GM12878 (cell line): Measurements from ENCODE around the gene EIF2A.

ENCODE experiments used
- CTCF ChIP-seq, 3 experiments: IDR thresholded peaks in 2 of 3; conservative IDR thresholded peaks in 1 of 3; 2 replicates each; pipeline ENCODE4 v1.5.1; 2011; ENCODE audit warnings: low read depth in 3 of 3, low read length in 3 of 3, mild to moderate bottlenecking in 3 of 3, control low read depth in 2 of 3, moderate library complexity in 2 of 3, inconsistent platforms in 1 of 3, mixed read lengths in 1 of 3; ENCODE audit not compliant: control insufficient read depth in 2 of 3, insufficient read depth in 1 of 3; ENCODE audit errors: extremely low read depth in 1 of 3
- EGR1 ChIP-seq, 2 experiments: IDR thresholded peaks; 1 replicate in 1 of 2; 2 replicates in 1 of 2; pipeline ENCODE4 v1.6.1; 2011 to 2012; ENCODE audit warnings: low read depth in 2 of 2, low read length in 2 of 2, borderline replicate concordance in 1 of 2, mild to moderate bottlenecking in 1 of 2, moderate library complexity in 1 of 2
- ETV6 ChIP-seq, 2 experiments: fragments of 450-650 bp in 1 of 2; IDR thresholded peaks in 1 of 2; conservative IDR thresholded peaks in 1 of 2; 2 replicates each; pipeline ENCODE4 v1.6.1; 2014; ENCODE audit warnings: antibody characterized with exemption in 1 of 2, borderline replicate concordance in 1 of 2, low read depth in 1 of 2, mild to moderate bottlenecking in 1 of 2, moderate library complexity in 1 of 2
- FOS ChIP-seq: IDR thresholded peaks from 3 replicates; pipeline ENCODE4 v1.6.1; 2011; ENCODE audit warnings: borderline replicate concordance; ENCODE audit not compliant: insufficient read length; ENCODE audit errors: extremely low read depth
- MYB ChIP-seq: fragments of 150-350 bp; IDR thresholded peaks from 2 replicates; pipeline ENCODE4 v1.6.1; 2014; ENCODE audit warnings: mild to moderate bottlenecking, low read depth, low read length, borderline replicate concordance
- NR2C2 ChIP-seq: IDR thresholded peaks from 2 replicates; pipeline ENCODE4 v1.6.1; 2011; ENCODE audit warnings: borderline replicate concordance, low read depth; ENCODE audit not compliant: control insufficient read depth, insufficient read length
- POU2F2 ChIP-seq: IDR thresholded peaks from 3 replicates; pipeline ENCODE4 v1.6.1; 2011; ENCODE audit warnings: low read depth, mild to moderate bottlenecking, low read length, borderline replicate concordance
- SMC3 ChIP-seq: IDR thresholded peaks from 2 replicates; pipeline ENCODE4 v1.6.1; 2011; ENCODE audit warnings: low read length, improper control_type of control experiment, borderline replicate concordance
- TCF7 ChIP-seq: IDR thresholded peaks from 2 replicates; pipeline ENCODE4 v1.6.1; 2014; ENCODE audit warnings: antibody characterized with exemption, borderline replicate concordance
- TF ChIP-seq, protein P1 (sequence below): IDR thresholded peaks from 2 replicates; pipeline ENCODE4 v1.6.1; 2012; ENCODE audit warnings: mild to moderate bottlenecking, low read depth, low read length

DNA sequence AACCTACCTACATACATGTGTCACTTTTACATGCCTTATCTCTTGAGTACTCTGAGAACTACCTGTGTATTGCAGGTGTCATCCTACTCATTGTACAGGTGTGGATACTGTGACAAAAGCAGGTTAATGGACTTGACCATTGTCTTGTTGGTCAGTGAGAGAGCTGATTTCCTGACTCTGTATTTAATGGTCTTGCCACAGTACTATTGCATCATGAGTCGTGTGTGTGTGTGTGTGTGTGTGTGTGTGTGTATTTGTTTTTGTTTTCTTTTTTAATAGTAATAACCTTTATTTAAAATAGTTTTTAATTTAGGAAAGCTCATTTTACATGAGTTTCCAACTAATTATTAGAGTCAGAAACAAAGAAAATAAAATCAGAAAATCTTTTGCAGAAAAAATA is 64.2 kb downstream of the EIF2A start:
- TF ChIP-seq EGR1 (IDR thresholded peaks at IDR 0.05; ENCODE audit: borderline replicate concordance in 1 of 2, low read depth in 2 of 2, low read length in 2 of 2), result no peak
- TF ChIP-seq NR2C2, result no peak
- no peak for TF ChIP-seq SMC3
- TF ChIP-seq TCF7, result no peak
- TF ChIP-seq MYB, result no peak
- no peak for TF ChIP-seq CTCF (IDR thresholded peaks at IDR 0.05 in 2 of 3, conservative IDR thresholded peaks at IDR 0.05 in 1 of 3; ENCODE audit: control insufficient read depth in 2 of 3, extremely low read depth in 1 of 3, insufficient read depth in 1 of 3, low read depth in 3 of 3, low read length in 3 of 3)
- no peak for TF ChIP-seq FOS
- no peak for TF ChIP-seq ETV6 (conservative IDR thresholded peaks at IDR 0.05 in 1 of 2, IDR thresholded peaks at IDR 0.05 in 1 of 2; ENCODE audit: borderline replicate concordance in 1 of 2, low read depth in 1 of 2)
- TF ChIP-seq, protein P1, sequence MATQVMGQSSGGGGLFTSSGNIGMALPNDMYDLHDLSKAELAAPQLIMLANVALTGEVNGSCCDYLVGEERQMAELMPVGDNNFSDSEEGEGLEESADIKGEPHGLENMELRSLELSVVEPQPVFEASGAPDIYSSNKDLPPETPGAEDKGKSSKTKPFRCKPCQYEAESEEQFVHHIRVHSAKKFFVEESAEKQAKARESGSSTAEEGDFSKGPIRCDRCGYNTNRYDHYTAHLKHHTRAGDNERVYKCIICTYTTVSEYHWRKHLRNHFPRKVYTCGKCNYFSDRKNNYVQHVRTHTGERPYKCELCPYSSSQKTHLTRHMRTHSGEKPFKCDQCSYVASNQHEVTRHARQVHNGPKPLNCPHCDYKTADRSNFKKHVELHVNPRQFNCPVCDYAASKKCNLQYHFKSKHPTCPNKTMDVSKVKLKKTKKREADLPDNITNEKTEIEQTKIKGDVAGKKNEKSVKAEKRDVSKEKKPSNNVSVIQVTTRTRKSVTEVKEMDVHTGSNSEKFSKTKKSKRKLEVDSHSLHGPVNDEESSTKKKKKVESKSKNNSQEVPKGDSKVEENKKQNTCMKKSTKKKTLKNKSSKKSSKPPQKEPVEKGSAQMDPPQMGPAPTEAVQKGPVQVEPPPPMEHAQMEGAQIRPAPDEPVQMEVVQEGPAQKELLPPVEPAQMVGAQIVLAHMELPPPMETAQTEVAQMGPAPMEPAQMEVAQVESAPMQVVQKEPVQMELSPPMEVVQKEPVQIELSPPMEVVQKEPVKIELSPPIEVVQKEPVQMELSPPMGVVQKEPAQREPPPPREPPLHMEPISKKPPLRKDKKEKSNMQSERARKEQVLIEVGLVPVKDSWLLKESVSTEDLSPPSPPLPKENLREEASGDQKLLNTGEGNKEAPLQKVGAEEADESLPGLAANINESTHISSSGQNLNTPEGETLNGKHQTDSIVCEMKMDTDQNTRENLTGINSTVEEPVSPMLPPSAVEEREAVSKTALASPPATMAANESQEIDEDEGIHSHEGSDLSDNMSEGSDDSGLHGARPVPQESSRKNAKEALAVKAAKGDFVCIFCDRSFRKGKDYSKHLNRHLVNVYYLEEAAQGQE, result no peak
- TF ChIP-seq POU2F2, result no peak
